Mesendoderm (in vitro differentiated cells): Measurements from ENCODE around the gene MYO10.

Source experiments
- DNase-seq: peaks from one replicate; pipeline ENCODE4 v3.0.0; 2013
- H2AK5ac ChIP-seq: 2 replicates; pipeline ENCODE4 v1.6.1; 2013; ENCODE audit warnings: low read length, inconsistent platforms
- H2BK120ac ChIP-seq: 2 replicates; pipeline ENCODE4 v1.6.1; 2013; ENCODE audit warnings: low read depth, mild to moderate bottlenecking, low read length, moderate library complexity, mixed read lengths
- H2BK15ac ChIP-seq: replicated peaks from 2 replicates; pipeline ENCODE4 v1.6.1; 2013; ENCODE audit warnings: low read depth, mild to moderate bottlenecking, moderate library complexity
- H2BK5ac ChIP-seq: 2 replicates; pipeline ENCODE4 v1.6.1; 2013; ENCODE audit warnings: low read length, inconsistent platforms
- H3K18ac ChIP-seq: 2 replicates; pipeline ENCODE4 v1.6.1; 2013; ENCODE audit warnings: mild to moderate bottlenecking, low read length, mixed read lengths
- H3K23ac ChIP-seq: one replicate; pipeline ENCODE4 v1.6.1; 2013; ENCODE audit warnings: low read length
- H3K27ac ChIP-seq: 2 replicates; pipeline ENCODE4 v1.5.1; 2013; ENCODE audit warnings: low read depth, mild to moderate bottlenecking, inconsistent platforms, low read length, moderate library complexity
- H3K27me3 ChIP-seq: 2 replicates; pipeline ENCODE4 v1.6.1; 2013; ENCODE audit warnings: low read length, control low read depth, mild to moderate bottlenecking, inconsistent platforms; ENCODE audit not compliant: insufficient read depth, poor library complexity
- H3K36me3 ChIP-seq: 2 replicates; pipeline ENCODE4 v1.6.1; 2013; ENCODE audit warnings: low read length, inconsistent platforms; ENCODE audit not compliant: control insufficient read depth, insufficient read depth
- H3K4ac ChIP-seq: one replicate; pipeline ENCODE4 v1.6.1; 2013; ENCODE audit warnings: low read depth, mild to moderate bottlenecking, low read length, moderate library complexity
- H3K4me1 ChIP-seq: 2 replicates; pipeline ENCODE4 v1.6.1; 2013; ENCODE audit warnings: low read depth, low read length, inconsistent platforms; ENCODE audit not compliant: control insufficient read depth
- H3K4me2 ChIP-seq: 2 replicates; pipeline ENCODE4 v1.6.1; 2013; ENCODE audit warnings: low read length
- H3K4me3 ChIP-seq: 2 replicates; pipeline ENCODE4 v1.5.1; 2013; ENCODE audit warnings: mild to moderate bottlenecking, low read length
- H3K56ac ChIP-seq: one replicate; pipeline ENCODE4 v1.6.1; 2013; ENCODE audit warnings: low read length
- H3K79me1 ChIP-seq: 2 replicates; pipeline ENCODE4 v1.6.1; 2013; ENCODE audit warnings: low read length, inconsistent platforms
- H3K79me2 ChIP-seq: 2 replicates; pipeline ENCODE4 v1.6.1; 2013; ENCODE audit warnings: mild to moderate bottlenecking, low read length; ENCODE audit not compliant: control insufficient read depth, insufficient read depth
- H3K9ac ChIP-seq: 2 replicates; pipeline ENCODE4 v1.6.1; 2013; ENCODE audit warnings: low read length, inconsistent platforms
- H4K5ac ChIP-seq: one replicate; pipeline ENCODE4 v1.6.1; 2013; ENCODE audit warnings: low read length
- H4K8ac ChIP-seq: one replicate; pipeline ENCODE4 v1.6.1; 2013; ENCODE audit warnings: low read depth, mild to moderate bottlenecking, control low read depth, low read length, moderate library complexity
- WGBS: extraction: QIAGEN DNeasy Blood & Tissue Kit; methylation state at CpG from one replicate; pipeline ENCODE4 v1.1.7; 2013; ENCODE audit warnings: low lambda C conversion rate, missing lambda C conversion rate; ENCODE audit not compliant: insufficient coverage; ENCODE audit errors: extremely low coverage; 5-methylcytosine and 5-hydroxymethylcytosine counted together

The MYO10 gene

DNA sequence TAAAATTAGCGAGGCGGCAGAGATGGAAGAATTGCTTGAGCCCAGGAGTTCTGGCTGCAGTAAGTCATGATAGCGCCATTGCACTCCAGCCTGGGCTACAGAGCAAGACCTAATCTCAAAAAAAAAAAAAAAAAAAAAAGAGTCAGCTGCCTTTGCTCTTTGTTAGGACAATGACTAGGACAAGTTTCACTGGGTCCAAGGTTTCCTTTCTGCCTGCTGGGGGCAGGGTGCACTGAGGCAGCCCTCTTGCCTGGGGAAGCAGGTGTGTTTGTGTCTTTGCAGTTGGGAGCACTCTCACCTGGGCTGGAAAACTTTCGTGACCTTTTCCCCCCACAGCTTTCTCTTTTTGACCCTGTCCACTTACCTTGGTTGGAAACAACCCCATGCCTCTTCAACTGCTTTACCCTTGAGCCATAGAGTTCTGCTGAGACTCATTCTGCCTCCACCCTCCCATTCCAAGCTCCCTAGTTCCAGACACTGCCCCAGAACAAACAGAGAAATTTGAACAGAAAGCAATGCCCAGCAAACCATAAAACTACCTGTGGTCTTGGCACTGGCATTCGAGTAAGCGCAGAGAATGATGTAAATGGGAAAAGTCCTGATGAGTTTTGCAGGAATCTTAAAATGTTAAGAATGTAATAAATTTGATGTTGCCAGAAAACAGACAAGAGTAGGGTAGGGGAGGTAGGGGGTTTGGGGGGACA lies 17.0 kb upstream of the MYO10 start:
- Histone ChIP-seq H4K5ac (no peak overlapping the region), H2BK15ac (no peak overlapping the region), H2AK5ac (no peak overlapping the region), H3K4me3 (no peak overlapping the region), H3K4me1 (no peaks in the 10 kb centered on the region), H4K8ac (no peak overlapping the region), H3K27ac (no peak overlapping the region), H3K4ac (no peak overlapping the region), H3K9ac (no peak overlapping the region), H3K36me3 (no peaks in the 10 kb centered on the region), H3K4me2 (no peak overlapping the region), H3K79me2 (no peaks in the 10 kb centered on the region), H3K56ac (no peak overlapping the region), H2BK5ac (no peak overlapping the region), H2BK120ac (no peak overlapping the region), H3K23ac (no peak overlapping the region), H3K27me3 (no peaks in the 10 kb centered on the region), H3K18ac (no peak overlapping the region), H3K79me1 (no peaks in the 10 kb centered on the region)
- DNase-seq: no peak
- no CpG with 5 or more reads among the region's 6 CpGs for WGBS

DNA sequence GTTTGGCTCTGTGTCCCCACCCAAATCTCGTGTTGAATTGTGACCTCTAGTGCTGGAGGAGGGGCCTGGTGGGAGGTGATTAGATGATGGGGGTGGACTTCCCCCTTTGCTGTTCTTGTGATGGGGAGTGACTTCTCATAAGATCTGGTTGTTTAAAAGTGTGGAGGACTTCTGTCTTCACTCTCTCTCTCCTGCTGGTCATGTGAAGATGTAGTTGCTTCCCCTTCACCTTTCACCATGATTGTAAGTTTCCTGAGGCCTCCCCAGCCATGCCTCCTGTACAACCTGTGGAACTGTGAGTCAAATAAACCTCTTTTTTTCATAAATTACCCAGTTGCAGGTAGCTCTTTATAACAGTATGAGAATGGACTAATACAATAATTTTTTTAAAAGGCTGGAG lies 10.6 kb upstream of the MYO10 start:
- H3K79me1 ChIP-seq: no peaks in the 10 kb centered on the region
- no peak overlapping the region for H3K23ac ChIP-seq
- no peak overlapping the region for H4K5ac ChIP-seq
- H4K8ac ChIP-seq: no peak overlapping the region
- WGBS: no CpG with 5 or more reads among the region's 1 CpG
- no peaks in the 10 kb centered on the region for H3K79me2 ChIP-seq
- H2BK15ac ChIP-seq: no peak overlapping the region
- no peak overlapping the region for H3K27ac ChIP-seq
- H2BK120ac ChIP-seq: no peak overlapping the region
- no peaks in the 10 kb centered on the region for H3K4me1 ChIP-seq
- H3K4me3 ChIP-seq: no peak overlapping the region
- DNase-seq: no peak
- no peak overlapping the region for H3K4ac ChIP-seq
- no peaks in the 10 kb centered on the region for H3K27me3 ChIP-seq
- no peak overlapping the region for H2AK5ac ChIP-seq
- H2BK5ac ChIP-seq: no peak overlapping the region
- H3K18ac ChIP-seq: no peak overlapping the region
- H3K9ac ChIP-seq: no peak overlapping the region
- H3K36me3 ChIP-seq: no peaks in the 10 kb centered on the region
- no peak overlapping the region for H3K4me2 ChIP-seq
- no peak overlapping the region for H3K56ac ChIP-seq

DNA sequence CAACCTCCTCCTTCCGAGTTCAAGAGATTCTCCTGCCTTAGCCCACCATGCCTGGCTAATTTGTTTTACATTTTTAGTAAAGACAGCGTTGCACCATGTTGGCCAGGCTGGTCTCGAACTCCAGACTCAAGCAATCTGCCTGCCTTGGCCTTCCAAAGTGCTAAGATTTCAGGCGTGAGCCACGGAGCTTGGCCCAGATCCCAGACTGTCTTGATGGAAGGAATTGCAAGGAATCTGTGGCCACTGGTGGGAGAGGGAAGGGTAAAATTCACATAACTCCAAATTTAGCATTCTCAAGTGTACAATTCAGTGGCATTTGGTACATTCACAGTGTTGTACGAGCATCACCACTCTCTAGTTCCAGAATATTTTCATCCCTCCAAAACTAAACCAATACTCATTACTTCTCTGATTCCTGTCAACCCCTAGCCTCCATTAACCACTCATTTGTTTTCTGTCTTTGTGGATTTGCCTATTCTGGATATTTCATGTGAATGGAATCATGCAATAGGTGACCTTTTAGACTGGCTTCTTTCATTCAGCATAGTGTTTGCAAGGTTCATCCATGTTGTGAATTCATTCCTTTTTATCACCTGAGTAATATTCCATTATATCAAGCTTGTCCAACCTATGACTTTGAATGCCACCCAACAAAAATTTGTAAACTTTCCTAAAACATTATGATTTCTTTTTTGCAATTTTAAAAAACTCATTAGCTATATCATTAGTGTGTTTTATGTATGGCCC lies 8.9 kb upstream of the MYO10 start:
- H3K79me2 ChIP-seq: no peaks in the 10 kb centered on the region
- H3K27ac ChIP-seq: no peak overlapping the region
- no peak overlapping the region for H2BK5ac ChIP-seq
- no peaks in the 10 kb centered on the region for H3K4me1 ChIP-seq
- no peak overlapping the region for H4K8ac ChIP-seq
- no peak overlapping the region for H3K4ac ChIP-seq
- no peak overlapping the region for H4K5ac ChIP-seq
- H3K18ac ChIP-seq: no peak overlapping the region
- no peak overlapping the region for H3K4me3 ChIP-seq
- H2AK5ac ChIP-seq: no peak overlapping the region
- H3K79me1 ChIP-seq: no peaks in the 10 kb centered on the region
- H3K27me3 ChIP-seq: peaks cover 2% of the 10 kb centered on the region
- H3K36me3 ChIP-seq: no peaks in the 10 kb centered on the region
- H3K4me2 ChIP-seq: no peak overlapping the region
- H3K56ac ChIP-seq: no peak overlapping the region
- no peak overlapping the region for H3K9ac ChIP-seq
- WGBS: no CpG with 5 or more reads among the region's 6 CpGs
- no peak overlapping the region for H3K23ac ChIP-seq
- H2BK15ac ChIP-seq: no peak overlapping the region
- no peak for DNase-seq
- no peak overlapping the region for H2BK120ac ChIP-seq

DNA sequence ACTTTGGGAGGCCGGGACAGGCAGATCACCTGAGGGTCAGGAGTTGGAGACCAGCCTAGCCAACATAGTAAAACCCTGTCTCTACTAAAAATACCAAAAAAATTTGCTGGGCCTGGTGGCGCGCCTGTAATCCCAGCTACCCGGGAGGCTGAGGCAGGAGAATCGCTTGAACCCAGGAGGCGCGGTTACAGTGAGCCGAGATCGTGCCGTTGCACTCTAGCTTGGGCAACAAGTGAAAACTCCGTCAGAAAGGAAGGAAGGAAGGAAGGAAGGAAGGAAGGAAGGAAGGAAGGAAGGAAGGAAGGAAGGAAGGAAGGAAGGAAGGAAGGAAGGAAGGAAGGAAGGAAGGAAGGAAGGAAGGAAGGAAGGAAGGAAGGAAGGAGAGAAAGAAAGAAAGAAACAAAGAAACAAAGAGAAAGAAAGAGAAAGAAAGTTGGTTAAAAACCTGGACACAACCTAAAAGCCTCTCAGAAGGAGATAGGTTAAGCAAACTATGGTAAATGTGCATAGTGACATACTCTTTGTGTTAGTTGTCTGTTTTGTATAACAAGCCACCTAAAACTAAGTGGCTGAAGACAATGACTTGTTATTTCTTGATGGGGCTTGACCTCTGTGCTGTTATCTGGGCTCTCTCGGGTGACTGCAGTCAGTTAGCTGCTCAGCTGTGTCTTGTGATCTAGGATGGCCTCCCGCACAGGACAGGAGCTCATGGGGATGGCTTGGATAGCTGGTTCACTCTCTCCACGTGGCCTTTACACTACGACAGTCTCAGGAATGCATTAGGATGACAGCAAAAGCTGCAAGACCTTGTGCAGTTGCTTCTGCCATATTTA lies 8.0 kb upstream of the MYO10 start:
- Histone ChIP-seq H3K4me2 (no peak overlapping the region), H3K27me3 (peaks cover 2% of the 10 kb centered on the region), H3K9ac (no peak overlapping the region), H4K8ac (no peak overlapping the region), H3K79me2 (no peaks in the 10 kb centered on the region), H3K18ac (peak overlapping the region; percentile 80), H3K36me3 (no peaks in the 10 kb centered on the region), H3K56ac (no peak overlapping the region), H2BK5ac (no peak overlapping the region), H3K23ac (no peak overlapping the region), H3K27ac (no peak overlapping the region), H3K4me3 (no peak overlapping the region), H3K4me1 (no peaks in the 10 kb centered on the region), H3K4ac (no peak overlapping the region), H2BK15ac (no peak overlapping the region), H3K79me1 (no peaks in the 10 kb centered on the region), H2AK5ac (no peak overlapping the region), H2BK120ac (no peak overlapping the region), H4K5ac (no peak overlapping the region)
- no CpG with 5 or more reads among the region's 15 CpGs for WGBS
- no peak for DNase-seq

DNA sequence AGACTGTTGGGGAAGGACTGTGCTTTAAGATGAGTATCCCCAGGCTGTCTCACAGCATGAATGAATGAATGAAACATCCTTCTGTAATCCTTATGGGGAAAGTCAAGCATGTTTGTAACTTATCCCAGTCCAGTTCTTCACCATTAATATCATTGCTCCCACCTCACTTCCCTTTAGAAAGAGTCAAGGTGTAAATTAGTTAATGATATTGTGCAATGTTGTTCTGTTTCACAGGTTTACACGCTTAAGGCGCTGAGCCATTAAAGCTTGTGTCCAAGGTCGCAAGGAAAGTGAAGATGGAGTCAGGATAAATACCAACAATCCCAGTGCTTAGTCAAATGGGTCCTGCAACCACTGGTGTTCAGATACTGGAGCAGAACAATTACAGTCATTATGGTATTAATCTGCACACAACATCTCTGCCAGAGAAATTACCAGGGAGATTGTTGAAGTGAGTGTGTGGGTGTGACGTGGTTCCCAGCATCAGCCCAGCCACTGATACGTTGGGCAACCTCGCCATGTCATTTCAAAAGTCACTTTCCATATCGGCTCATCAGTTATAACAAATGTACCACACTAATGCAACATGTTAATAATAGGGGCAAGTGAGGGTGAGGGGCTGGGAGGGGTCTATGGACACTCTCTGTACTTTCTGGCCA lies 1.5 kb upstream of the MYO10 start:
- Histone ChIP-seq H3K79me2 (peaks cover 5% of the 10 kb centered on the region), H3K27me3 (peaks cover 10% of the 10 kb centered on the region), H3K4me2 (no peak overlapping the region), H3K79me1 (peaks cover 3% of the 10 kb centered on the region), H2BK15ac (no peak overlapping the region), H2BK120ac (no peak overlapping the region), H3K27ac (no peak overlapping the region), H3K36me3 (no peaks in the 10 kb centered on the region), H3K4me3 (no peak overlapping the region), H3K23ac (no peak overlapping the region), H2BK5ac (no peak overlapping the region), H2AK5ac (no peak overlapping the region), H3K9ac (no peak overlapping the region), H3K56ac (no peak overlapping the region), H3K4ac (no peak overlapping the region), H4K5ac (no peak overlapping the region), H4K8ac (no peak overlapping the region), H3K4me1 (peaks cover 2% of the 10 kb centered on the region), H3K18ac (no peak overlapping the region)
- WGBS: no CpG with 5 or more reads among the region's 7 CpGs
- DNase-seq: no peak
